Measurements from ENCODE around the gene NACC2.

DNA sequence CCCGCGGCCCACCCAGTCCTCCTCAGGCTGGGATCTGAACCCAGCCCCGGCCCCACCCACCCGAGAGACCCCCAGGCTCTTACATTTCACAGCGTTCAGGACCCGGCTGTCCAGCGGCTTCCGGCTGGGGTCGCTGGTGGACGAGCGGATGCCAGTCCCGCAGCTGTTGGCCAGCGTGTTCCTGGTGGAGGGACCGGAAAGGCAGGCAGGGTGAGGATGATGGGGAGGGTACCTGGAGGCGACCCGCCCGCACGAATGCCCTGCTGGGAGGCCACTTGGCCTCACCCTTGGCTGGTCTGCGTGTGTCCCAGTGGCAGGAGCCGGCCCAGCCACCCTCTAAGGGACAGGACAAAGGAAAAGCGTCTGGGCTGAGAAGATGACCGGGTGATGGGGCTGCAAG lies 82.0 kb downstream of the NACC2 start:
- TF ChIP-seq, protein P1, sequence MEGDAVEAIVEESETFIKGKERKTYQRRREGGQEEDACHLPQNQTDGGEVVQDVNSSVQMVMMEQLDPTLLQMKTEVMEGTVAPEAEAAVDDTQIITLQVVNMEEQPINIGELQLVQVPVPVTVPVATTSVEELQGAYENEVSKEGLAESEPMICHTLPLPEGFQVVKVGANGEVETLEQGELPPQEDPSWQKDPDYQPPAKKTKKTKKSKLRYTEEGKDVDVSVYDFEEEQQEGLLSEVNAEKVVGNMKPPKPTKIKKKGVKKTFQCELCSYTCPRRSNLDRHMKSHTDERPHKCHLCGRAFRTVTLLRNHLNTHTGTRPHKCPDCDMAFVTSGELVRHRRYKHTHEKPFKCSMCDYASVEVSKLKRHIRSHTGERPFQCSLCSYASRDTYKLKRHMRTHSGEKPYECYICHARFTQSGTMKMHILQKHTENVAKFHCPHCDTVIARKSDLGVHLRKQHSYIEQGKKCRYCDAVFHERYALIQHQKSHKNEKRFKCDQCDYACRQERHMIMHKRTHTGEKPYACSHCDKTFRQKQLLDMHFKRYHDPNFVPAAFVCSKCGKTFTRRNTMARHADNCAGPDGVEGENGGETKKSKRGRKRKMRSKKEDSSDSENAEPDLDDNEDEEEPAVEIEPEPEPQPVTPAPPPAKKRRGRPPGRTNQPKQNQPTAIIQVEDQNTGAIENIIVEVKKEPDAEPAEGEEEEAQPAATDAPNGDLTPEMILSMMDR (conservative IDR thresholded peaks at IDR 0.05; ENCODE audit: low read length) = no peak
- no peak for TF ChIP-seq EZH2phosphoT487 (IDR thresholded peaks at IDR 0.05; ENCODE audit: borderline replicate concordance)
